ENCODE results near the gene POTEB3. TPM values are rescaled to one million over a fixed set of nuclear protein-coding genes. Genes with fewer than 3 reads are reported as not detected.
"Not testable (repeated sequence)": the region's sequence is repeated elsewhere in the genome, so short reads cannot be mapped to it uniquely, and the experiment has no call there.

The POTEB3 gene
- total and polyA plus RNA-seq, 2 of the 8 experiments (the other 6 are each of a cell fraction or from before 2014, with no cell fraction given), result not detected

- DNase-seq (ENCODE audit: low read depth in 1 of 2, low spot score in 2 of 2); H3K4me3 ChIP-seq (ENCODE audit: extremely low read depth in 1 of 4, insufficient read depth in 2 of 4, low read depth in 3 of 4, low read length in 4 of 4); H3K27me3 ChIP-seq (replicated peaks in 1 of 4; ENCODE audit: control insufficient read depth in 3 of 4, extremely low read depth in 1 of 4, insufficient read depth in 3 of 4, low read length in 3 of 4); H2AK5ac ChIP-seq (ENCODE audit: low read depth, low read length); H2BK12ac ChIP-seq (ENCODE audit: low read depth, low read length); H2BK120ac ChIP-seq (replicated peaks; ENCODE audit: low read depth, low read length); H2AFZ ChIP-seq (ENCODE audit: low read length); H3K23ac ChIP-seq (ENCODE audit: insufficient read length); H4K8ac ChIP-seq (ENCODE audit: extremely low read depth, insufficient read depth, low read length); H3K18ac ChIP-seq (ENCODE audit: extremely low read depth, low read length); H3K79me2 ChIP-seq (ENCODE audit: control insufficient read depth in 1 of 2, insufficient read depth in 2 of 2, low read length in 2 of 2); H4K91ac ChIP-seq (replicated peaks; ENCODE audit: insufficient read length, low read length); H2BK20ac ChIP-seq (ENCODE audit: low read length); H2BK15ac ChIP-seq (ENCODE audit: low read length); H4K20me1 ChIP-seq (replicated peaks in 1 of 2; ENCODE audit: control insufficient read depth in 1 of 2, insufficient read depth in 2 of 2, low read length in 2 of 2); H3K23me2 ChIP-seq (ENCODE audit: low read depth, low read length); H3K9me3 ChIP-seq (ENCODE audit: insufficient read depth in 2 of 2, low read depth in 1 of 2, low read length in 1 of 2); H3K14ac ChIP-seq (ENCODE audit: insufficient read length); H2BK5ac ChIP-seq (ENCODE audit: low read depth, low read length); H4K5ac ChIP-seq (ENCODE audit: insufficient read length, low read depth, low read length); H3K36me3 ChIP-seq (ENCODE audit: control insufficient read depth in 2 of 4, insufficient read depth in 4 of 4, low read length in 3 of 4); H3K27ac ChIP-seq (ENCODE audit: low read depth, low read length); H3K4me2 ChIP-seq (ENCODE audit: insufficient read depth in 1 of 2, low read depth in 2 of 2, low read length in 2 of 2); H3K79me1 ChIP-seq (ENCODE audit: low read depth, low read length); H3K4me1 ChIP-seq (replicated peaks in 1 of 4; ENCODE audit: control insufficient read depth in 3 of 4, insufficient read depth in 4 of 4, low read length in 3 of 4); FAIRE-seq; CTCF ChIA-PET (ENCODE audit: partially characterized antibody); H3K56ac ChIP-seq (replicated peaks; ENCODE audit: insufficient read length, low read depth, low read length); POLR2A ChIA-PET (ENCODE audit: partially characterized antibody); H3K9ac ChIP-seq (replicated peaks in 1 of 4; ENCODE audit: extremely low read depth in 1 of 4, low read depth in 3 of 4, low read length in 3 of 4); H3K4ac ChIP-seq (replicated peaks; ENCODE audit: insufficient read length, low read depth, low read length): not testable (repeated sequence)
- no CpG with 5 or more reads among the region's 22 CpGs for WGBS, 2 experiments (ENCODE audit: extremely low coverage in 1 of 2, insufficient coverage in 1 of 2, insufficient read length in 1 of 2, insufficient replicate concordance in 2 of 2, low coverage in 1 of 2, low lambda C conversion rate in 2 of 2, missing lambda C conversion rate in 1 of 2)
Measured at GRCh38 chr15:21368625-21369024, 71.7 kb downstream of the POTEB3 start.

Small RNA genes within 50 kb of the gene (microRNA-seq; reads per million reads assigned to microRNA genes)
- gene MIR3118-3 (ENCODE audit: borderline microRNAs expressed in 2 of 2, borderline number of aligned reads in 2 of 2, borderline replicate concordance in 1 of 2), result 0 reads per million in 2 experiments

Small RNA genes within 50 kb of the gene (small RNA-seq; reads per million reads assigned to genes)
- not detected for gene GRAMD4P6 (ENCODE audit: insufficient read depth)
- not detected for gene MIR3118-3 (ENCODE audit: insufficient read depth)
- not detected for gene RF00026 (ENCODE audit: insufficient read depth)

Data from H1 (cell line).